ENCODE measurements around the gene EPSTI1.
A peak's percentile ranks its signal among the peaks of the same experiment; 100 is the strongest.
"Not testable (repeated sequence)": the region's sequence is repeated elsewhere in the genome, so short reads cannot be mapped to it uniquely, and the experiment has no call there.

EPSTI1 gene, protein sequence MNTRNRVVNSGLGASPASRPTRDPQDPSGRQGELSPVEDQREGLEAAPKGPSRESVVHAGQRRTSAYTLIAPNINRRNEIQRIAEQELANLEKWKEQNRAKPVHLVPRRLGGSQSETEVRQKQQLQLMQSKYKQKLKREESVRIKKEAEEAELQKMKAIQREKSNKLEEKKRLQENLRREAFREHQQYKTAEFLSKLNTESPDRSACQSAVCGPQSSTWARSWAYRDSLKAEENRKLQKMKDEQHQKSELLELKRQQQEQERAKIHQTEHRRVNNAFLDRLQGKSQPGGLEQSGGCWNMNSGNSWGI

DNA sequence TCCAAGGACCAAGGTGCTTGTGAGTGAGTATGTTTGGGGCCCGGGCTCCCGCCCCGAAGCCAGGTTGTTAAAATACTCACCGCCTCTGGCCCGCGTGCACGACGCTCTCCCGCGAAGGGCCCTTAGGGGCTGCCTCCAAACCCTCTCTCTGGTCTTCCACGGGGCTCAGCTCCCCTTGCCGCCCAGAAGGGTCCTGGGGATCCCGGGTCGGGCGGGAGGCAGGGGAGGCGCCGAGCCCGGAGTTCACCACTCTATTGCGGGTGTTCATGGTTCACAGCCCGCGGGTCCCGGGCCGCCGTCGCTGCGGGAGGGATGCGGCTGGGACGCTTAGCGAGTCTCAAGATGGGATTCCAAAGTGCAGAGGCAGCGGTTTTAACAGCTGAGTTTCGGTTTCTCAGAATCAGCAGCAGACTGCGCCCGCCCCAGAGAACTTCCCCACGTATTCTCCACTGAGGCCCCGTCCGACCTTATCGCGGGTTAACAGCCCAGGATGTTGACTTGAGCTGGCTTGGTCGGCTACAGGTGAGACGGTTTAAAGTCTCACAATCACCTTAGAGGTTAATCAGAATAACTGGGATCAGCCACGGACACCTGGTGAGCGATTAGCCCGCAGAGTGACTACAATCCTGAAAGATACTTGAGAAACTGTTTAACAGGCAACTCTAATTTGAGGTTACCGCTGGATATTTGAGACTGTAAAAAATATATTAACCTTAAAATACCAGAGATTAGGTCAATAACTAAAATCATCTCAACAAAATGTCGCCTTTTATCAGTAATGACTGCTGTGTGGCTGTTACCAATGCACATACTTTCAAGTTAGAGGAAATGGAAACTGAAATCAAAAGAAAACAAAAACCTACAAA is at the start of gene EPSTI1:
EPSTI1 (minus strand) TSS at position 344 of the 866 bp plus-strand sequence; CDS start at position 268, 76 bp downstream.
- peak; percentile 59 to 64 for DNase-seq (ENCODE audit: low read depth in 2 of 2, low spot score in 1 of 2)

GRCh38 chr13:43041369-43041921 is 49.4 kb upstream of the EPSTI1 start:
- DNase-seq (ENCODE audit: low read depth in 2 of 2, low spot score in 1 of 2): no peak

DNA sequence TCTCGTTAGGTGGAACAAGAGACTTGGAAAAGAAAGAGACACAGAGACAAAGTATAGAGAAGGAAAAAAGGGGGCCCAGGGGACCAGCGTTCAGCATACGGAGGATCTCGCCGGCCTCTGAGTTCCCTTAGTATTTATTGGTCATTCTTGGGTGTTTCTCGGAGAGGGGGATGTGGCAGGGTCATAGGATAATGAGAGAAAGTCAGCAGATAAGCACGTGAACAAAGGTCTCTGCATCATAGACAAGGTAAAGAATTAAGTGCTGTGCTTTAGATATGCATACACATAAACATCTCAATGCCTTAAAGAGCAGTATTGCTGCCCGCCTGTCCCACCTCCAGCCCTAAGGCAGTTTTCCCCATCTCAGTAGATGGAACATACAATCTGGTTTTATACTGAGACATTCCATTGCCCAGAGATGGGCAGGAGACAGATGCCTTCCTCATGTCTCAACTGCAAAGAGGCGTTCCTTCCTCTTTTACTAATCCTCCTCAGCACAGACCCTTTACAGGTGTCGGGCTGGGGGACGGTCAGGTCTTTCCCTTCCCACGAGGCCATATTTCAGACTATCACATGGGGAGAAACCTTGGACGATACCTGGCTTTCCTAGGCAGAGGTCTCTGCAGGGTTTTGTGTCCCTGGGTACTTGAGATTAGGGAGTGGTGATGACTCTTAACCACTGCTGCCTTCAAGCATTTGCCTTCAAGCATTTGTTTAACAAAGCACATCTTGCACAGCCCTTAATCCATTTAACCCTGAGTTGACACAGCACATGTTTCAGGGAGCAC is 48.7 kb upstream of the EPSTI1 start:
- not testable (repeated sequence) for DNase-seq (ENCODE audit: low read depth in 2 of 2, low spot score in 1 of 2)

DNA sequence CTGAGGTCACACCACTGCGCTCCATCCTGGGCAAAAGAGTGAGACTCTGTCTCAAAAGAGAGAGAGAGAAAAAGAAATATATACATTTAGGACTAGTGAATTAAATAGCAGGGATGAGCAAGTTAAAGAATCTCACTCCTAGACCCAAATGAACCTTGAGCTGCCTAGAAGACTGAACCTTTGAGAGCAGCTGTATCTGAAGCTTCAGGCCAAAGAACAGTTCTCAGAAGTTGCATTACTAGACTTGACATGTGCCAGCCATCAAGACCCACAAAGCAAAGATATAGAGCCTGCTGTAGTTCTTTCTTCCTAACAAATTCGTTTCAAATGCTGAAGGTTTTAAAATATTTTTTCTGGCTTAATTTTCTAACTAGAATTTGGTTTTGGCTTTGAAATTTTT is 47.9 kb upstream of the EPSTI1 start:
- DNase-seq (ENCODE audit: low read depth in 2 of 2, low spot score in 1 of 2): no peak

DNA sequence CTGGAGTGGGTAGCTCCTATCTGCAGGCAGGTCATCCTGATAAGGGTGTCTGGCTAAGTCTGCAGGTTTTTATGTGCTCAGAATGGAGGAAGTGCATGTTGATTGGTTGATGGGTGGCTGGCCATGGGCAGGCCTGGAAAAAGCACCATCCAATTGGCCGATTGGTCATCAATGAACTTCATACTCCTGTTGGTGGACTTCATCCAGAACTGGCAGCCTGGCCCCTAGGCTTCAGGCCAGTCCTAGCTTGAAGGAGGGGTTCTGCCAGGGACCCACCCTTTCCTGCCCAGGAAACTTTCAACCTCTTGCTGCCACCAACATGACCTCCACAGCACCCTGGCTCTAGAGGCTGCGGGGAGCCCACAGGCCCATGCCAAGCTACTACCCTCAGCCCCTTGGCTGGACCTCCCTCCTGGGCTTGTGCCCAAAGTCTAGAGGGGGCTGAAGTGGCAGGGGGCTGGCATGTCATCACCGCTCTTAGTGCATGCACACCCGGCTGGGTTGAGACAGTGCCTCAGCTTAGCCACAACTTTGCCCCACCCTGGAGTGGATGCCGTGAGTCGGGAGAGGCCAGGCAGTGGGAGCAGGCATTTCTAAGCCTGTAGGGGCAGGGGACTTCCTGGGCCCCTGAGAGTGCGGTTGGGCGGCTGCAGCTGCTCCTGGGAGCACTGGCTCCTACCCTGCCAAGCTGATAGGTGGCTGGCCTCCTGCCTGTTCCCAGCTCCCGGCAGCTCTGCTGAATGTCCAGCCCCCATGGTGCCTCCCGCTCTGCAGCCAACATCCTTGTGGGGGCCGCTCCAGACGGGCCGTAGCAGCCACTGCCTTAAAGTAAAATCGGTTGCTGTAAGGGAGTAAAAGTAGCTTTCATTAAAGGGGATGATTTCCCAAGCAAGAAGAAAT is 44.6 kb upstream of the EPSTI1 start:
- no peak for DNase-seq (ENCODE audit: low read depth in 2 of 2, low spot score in 1 of 2)

- DNase-seq (ENCODE audit: low read depth in 2 of 2, low spot score in 1 of 2): no peak
Measured at GRCh38 chr13:43033038-43033437, 41.0 kb upstream of the EPSTI1 start.

DNA sequence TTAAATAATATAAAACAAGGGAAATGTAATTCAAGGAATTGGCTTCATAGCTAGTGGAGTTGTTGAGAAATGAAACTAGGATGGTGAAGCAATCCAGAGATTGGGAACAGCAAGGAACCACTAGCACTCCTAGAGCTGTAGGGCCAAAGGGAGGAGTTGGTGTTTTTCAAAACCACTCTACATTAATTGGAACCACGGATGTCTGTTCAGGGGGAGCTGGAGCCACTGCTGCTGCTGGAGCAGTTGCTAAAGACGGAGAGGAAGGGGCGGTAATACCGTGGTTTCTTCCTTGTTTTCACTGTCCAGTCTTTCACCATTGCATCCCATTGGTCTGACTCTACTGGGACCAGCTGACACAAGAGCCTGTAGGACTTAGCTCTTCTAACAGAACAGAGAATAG is 39.8 kb upstream of the EPSTI1 start:
- DNase-seq (ENCODE audit: low read depth in 2 of 2, low spot score in 1 of 2): no peak

GRCh38 chr13:43030548-43030947 is 38.5 kb upstream of the EPSTI1 start:
- no peak for DNase-seq (ENCODE audit: low read depth in 2 of 2, low spot score in 1 of 2)

- DNase-seq (ENCODE audit: low read depth in 2 of 2, low spot score in 1 of 2): no peak
Measured at GRCh38 chr13:43026262-43026661, 34.2 kb upstream of the EPSTI1 start.

- DNase-seq (ENCODE audit: low read depth in 2 of 2, low spot score in 1 of 2): peak; percentile 56 to 63
Measured at GRCh38 chr13:43023289-43023963, 31.4 kb upstream of the EPSTI1 start, which contains the start of gene DNAJC15. Gene DNAJC15 (plus strand): TSS chr13:43023586. CDS start chr13:43023627, 41 bp downstream.

GRCh38 chr13:43022934-43023288 is 30.9 kb upstream of the EPSTI1 start:
- DNase-seq (ENCODE audit: low read depth in 2 of 2, low spot score in 1 of 2): no peak

DNA sequence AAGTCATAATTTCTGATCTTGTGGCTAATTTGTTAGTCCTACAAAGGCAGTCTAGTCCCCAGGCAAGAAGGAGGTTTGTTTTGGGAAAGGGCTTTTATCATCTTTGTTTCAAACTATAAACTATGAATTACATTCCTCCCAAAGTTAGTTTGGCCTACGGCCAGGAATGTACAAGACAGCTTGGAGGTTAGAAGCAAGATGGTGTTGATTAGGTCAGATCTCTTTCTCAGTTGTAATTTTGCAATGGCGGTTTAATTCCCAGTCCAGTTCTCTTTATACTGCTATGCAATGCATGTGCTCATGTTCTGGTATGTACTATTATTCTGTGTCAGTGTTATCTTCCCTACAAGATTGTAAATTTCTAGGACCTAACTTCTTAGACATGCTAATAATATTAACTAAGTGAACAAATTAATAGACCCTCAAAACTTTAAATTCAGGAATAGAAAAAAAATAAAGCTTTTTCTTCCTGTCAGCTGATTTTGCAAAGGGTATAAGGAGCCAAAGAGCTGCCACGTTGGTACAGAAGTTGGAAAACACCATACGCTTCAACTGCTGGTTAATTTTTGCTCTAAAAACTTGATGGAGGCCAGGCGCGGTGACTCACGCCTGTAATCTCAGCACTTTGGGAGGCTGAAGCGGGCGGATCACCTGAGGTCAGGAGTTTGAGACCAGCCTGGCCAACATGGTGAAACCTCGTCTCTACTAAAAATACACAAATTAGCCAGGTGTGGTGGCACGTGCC is 30.1 kb upstream of the EPSTI1 start:
- DNase-seq (ENCODE audit: low read depth in 2 of 2, low spot score in 1 of 2): no peak

GRCh38 chr13:43020794-43021193 is 28.8 kb upstream of the EPSTI1 start:
- DNase-seq (ENCODE audit: low read depth in 2 of 2, low spot score in 1 of 2): no peak

- no peak for DNase-seq (ENCODE audit: low read depth in 2 of 2, low spot score in 1 of 2)
Measured at GRCh38 chr13:43019811-43020210, 27.8 kb upstream of the EPSTI1 start.

- no peak for DNase-seq (ENCODE audit: low read depth in 2 of 2, low spot score in 1 of 2)
Measured at GRCh38 chr13:43016226-43016625, 24.2 kb upstream of the EPSTI1 start.

DNA sequence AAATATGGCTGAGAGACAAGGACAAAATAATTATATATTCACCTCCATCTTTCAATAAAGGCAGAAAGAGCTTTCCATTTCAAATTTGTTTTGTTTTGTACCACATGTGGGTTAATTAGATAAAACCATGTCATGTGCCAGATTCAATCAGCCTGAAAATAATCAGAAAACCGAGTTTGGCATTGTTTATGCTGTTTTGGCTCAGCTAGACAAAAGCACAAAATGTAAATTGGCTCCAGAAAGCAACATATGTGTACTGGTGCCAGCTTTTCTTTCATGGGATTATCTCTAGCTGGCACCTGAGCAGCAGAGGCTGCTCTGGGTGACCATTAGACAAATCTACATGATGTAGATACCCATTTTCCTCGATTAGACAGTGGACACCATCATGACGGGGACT is 22.1 kb upstream of the EPSTI1 start:
- DNase-seq (ENCODE audit: low read depth in 2 of 2, low spot score in 1 of 2): no peak

DNA sequence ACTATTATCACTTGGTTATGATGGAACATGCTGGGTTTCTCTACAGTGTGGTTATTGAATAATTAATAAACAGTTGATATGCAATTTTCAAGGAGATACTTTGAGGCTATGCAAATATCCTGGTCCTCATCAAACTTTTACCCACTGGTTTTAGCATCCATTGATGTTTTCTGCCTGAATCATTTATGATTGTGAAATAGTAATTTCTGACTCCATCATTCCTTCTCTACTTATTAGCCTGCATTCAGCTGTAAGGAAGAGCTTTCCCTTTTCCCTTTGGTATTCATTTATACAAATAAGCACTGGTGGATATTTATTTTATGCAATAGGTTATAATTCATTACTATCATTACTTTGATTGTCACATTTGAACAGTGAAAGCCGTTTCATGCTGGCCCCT is 17.5 kb upstream of the EPSTI1 start:
- DNase-seq (ENCODE audit: low read depth in 2 of 2, low spot score in 1 of 2): no peak

DNA sequence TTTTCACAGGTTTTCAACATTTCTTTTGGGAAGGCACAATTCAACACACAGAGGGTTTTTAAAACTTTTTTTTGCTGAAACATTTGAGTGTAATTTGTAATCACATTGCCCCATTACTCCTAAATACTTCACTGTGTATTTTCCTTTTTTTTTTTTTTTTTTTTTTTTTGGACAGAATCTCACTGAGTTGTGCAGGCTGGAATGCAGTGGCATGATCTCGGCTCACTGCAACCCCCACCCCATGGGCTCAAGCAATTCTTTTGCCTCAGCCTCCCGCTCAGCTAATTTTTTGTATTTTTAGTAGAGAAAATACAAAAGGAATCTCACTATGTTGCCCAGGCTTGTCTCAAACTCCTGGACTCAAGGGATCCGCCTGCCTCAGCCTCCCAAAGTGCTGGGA is 16.6 kb upstream of the EPSTI1 start:
- no peak for DNase-seq (ENCODE audit: low read depth in 2 of 2, low spot score in 1 of 2)

Data from stimulated activated CD8-positive, alpha-beta memory T cell treated with anti-CD3 and anti-CD28 coated beads, Interleukin-4, amount 100 ng/mL, for 4 hours (primary cell).